Effector memory CD8-positive, alpha-beta T cell (primary cell): Measurements from ENCODE around the gene MED25.

Experiments
- ATAC-seq: fragments of 150-1000 bp; cut with Tn5 transposase; replicated peaks from 2 replicates; pipeline ENCODE4 v1.10.0; 2021; ENCODE audit warnings: mild to moderate bottlenecking, moderate library complexity
- DNase-seq, 3 experiments: peaks; one replicate each; pipeline ENCODE4 v3.0.0; 2021
- H3K27ac Mint-ChIP-seq, 2 donors: one replicate each; pipeline ENCODE4 v1.8.0; 2022; ENCODE audit warnings: mild to moderate bottlenecking in 2 of 2, mixed read lengths in 2 of 2, moderate library complexity in 2 of 2
- H3K27me3 Mint-ChIP-seq, 2 donors: one replicate each; pipeline ENCODE4 v1.8.0; 2022; ENCODE audit warnings: mixed read lengths in 2 of 2
- H3K36me3 Mint-ChIP-seq: one replicate; pipeline ENCODE4 v1.8.0; 2022; ENCODE audit warnings: mild to moderate bottlenecking, moderate library complexity, mixed read lengths; ENCODE audit not compliant: insufficient read depth
- H3K4me1 Mint-ChIP-seq, 2 donors: one replicate each; pipeline ENCODE4 v1.8.0; 2022; ENCODE audit warnings: low read depth in 2 of 2, mixed read lengths in 2 of 2
- H3K4me3 Mint-ChIP-seq, 2 donors: one replicate each; pipeline ENCODE4 v1.8.0; 2022; ENCODE audit warnings: mild to moderate bottlenecking in 2 of 2, mixed read lengths in 2 of 2, moderate library complexity in 2 of 2
- H3K9me3 Mint-ChIP-seq, 2 donors: one replicate each; pipeline ENCODE4 v1.8.0; 2022; ENCODE audit warnings: mixed read lengths in 2 of 2
- total RNA-seq, 9 experiments: gene quantifications; one replicate each; lab custom pipeline; 2026; lab: John Stamatoyannopoulos, UW

MED25 gene
- total RNA-seq: 26.8 to 55.3 (median 37.0) reads per million in 9 experiments

DNA sequence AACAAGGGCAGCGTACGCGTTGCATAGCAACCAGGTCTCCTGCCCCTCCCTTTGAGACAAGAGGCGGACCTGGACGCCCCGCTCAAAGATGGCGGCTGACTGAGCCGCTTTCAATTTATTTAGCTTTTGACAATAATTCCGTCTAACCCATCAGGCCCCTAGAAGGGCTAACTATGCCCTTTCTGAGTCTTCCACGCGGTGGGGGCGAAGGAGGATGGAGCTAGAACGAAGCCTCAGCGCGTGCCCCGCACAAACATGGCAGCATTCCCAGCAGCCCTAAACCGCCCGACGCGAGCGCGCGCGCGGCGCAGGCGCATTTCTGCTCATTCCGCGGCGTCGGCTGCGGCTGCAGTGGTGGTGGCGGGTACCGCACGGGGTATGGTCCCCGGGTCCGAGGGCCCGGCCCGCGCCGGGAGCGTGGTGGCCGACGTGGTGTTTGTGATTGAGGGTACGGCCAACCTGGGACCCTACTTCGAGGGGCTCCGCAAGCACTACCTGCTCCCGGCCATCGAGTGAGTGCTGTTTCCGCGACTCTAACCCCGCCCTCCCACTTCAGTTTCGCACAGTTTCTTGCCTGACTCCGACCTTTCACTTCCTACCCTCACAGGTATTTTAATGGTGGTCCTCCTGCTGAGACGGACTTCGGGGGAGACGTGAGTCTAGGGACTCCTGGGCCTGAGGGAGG lies at the start of gene MED25:
Gene MED25, plus strand, starts transcription at position 326 of the 685 bp plus-strand sequence. Its CDS starts 53 bp downstream, at position 379.
- peaks cover 55% of the 10 kb centered on the region for H3K36me3 Mint-ChIP-seq
- H3K27ac Mint-ChIP-seq: peak within 1 kb of the TSS; percentile 100
- peak within 1 kb of the TSS; percentile 99 for H3K4me3 Mint-ChIP-seq
- DNase-seq (peak; percentile 87 to 93 (median 88)), ATAC-seq (peak; percentile 53)
- no peaks in the 10 kb centered on the region for H3K9me3 Mint-ChIP-seq
- H3K27me3 Mint-ChIP-seq: no peaks in the 10 kb centered on the region
- H3K4me1 Mint-ChIP-seq: peaks cover 23 to 28% of the 10 kb centered on the region in 2 donors

DNA sequence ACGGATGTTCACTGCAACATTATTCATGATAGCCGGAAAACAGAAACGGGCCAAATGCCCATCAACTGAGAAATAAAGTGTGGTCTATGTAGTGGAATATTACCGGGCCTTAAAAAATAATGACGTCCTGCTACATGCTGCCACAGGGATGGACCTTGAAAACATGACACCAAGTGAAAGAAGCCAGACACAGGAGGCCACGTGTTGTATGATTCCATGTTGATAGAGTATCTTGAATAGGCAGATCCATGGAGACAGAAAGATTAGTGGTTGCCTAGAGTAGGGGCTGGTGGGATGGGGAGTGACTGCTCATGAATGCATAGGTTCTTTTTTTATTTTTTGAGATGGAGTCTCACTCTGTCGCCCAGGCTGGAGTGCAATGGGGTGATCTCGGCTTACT lies 47.6 kb upstream of the MED25 start:
- no peaks in the 10 kb centered on the region for H3K9me3 Mint-ChIP-seq
- no peak overlapping the region for H3K27ac Mint-ChIP-seq
- no peak for DNase-seq
- peaks cover 39 to 42% of the 10 kb centered on the region in 2 donors for H3K4me1 Mint-ChIP-seq
- ATAC-seq: no peak
- no peak overlapping the region for H3K4me3 Mint-ChIP-seq
- H3K27me3 Mint-ChIP-seq: no peaks in the 10 kb centered on the region
- H3K36me3 Mint-ChIP-seq: peaks cover 24% of the 10 kb centered on the region

DNA sequence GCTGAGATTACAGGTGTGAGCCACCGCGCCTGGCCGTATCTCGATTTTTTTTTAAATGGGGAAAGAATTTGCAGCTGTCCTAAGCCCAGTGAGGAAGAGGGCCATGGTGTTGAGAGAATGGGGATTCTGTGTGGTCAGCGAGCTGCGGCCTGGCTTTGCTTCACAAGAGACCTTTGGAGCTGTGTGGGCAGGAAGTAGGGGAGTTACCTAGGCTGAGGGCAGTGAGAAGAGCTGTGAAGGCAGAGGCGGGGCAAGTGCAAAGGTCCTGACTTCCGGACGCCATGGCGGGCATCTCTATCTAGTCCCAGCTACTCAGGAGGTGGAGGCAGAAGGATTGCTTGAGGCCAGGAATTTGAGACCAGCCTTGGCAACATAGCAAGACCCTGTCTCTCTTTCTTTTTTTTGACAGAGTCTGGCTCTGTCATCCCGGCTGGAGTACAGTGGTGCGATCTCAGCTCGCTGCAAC lies 46.4 kb upstream of the MED25 start:
- H3K4me3 Mint-ChIP-seq: peak overlapping the region; percentile 13 to 18
- H3K4me1 Mint-ChIP-seq: peaks cover 40 to 42% of the 10 kb centered on the region in 2 donors
- ATAC-seq (no peak), DNase-seq (no peak)
- no peaks in the 10 kb centered on the region for H3K9me3 Mint-ChIP-seq
- H3K27me3 Mint-ChIP-seq: no peaks in the 10 kb centered on the region
- peak overlapping the region in 1 of 2 donors; percentile 51 for H3K27ac Mint-ChIP-seq
- H3K36me3 Mint-ChIP-seq: peaks cover 22% of the 10 kb centered on the region

DNA sequence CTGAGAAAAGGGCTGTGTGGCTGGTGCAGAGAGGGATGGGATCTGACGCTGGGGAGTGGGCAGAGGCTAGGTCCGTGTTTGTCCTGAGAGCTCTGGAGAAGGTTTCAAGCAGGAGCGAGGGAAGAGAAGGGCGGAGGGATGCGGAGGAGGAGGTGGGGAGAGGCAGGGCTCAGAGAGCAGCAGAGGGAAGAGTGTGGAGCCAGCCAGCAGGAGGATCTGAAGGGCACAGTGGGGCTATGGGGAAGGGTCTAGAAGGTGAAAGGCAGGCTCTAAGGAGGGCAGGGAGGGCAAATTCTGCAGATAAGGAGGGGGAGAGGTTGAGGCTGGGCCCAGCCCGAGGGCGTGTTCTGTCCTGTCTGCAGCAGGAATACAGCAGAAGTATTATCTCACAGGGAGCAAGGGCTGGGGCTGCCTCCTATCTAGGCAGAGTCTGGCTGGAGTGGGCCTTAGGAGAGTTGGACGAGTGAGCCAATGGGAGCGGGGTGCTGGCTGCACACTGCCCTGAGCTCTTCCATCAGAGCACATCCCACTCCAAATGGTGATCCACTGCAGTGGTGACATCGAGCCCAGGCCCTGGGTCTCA lies 45.1 kb upstream of the MED25 start:
- Mint-ChIP-seq H3K27me3 (no peaks in the 10 kb centered on the region), H3K27ac (no peak overlapping the region)

DNA sequence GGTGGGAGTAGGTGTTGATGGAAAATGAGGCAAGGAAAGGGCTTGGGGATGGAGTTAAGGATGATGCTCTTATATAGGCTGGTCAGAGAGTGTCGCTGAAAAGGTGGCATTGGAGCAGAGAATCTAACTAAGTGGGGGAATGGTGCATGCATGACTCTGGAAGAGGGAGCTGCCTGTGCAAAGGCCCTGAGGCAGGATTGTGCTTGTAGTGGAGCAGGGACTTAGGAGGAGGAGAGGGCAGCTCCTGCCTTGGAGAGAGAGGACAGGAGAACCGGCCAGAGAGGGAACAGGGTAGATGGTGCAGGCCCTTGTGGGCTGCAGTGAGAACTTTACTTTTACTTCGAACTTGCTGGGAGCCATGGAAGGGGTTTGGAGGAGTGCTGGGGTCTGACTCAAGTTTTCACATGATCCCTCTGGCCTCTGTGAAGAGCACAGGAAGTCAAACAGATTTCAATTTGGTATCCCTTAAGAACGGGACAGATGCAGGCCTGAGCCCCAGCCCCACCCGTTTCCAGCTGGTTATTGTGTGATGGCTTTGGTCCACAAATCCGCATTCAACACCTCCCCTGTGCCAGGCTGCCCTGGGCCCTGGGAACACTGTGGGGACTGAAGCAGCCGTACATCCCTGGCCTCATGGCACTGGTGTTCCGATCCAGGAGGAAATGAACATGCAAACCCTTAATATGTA lies 44.3 kb upstream of the MED25 start:
- no peak for ATAC-seq
- Mint-ChIP-seq H3K36me3 (peaks cover 24% of the 10 kb centered on the region), H3K9me3 (no peaks in the 10 kb centered on the region), H3K4me1 (peaks cover 25 to 27% of the 10 kb centered on the region in 2 donors), H3K27me3 (no peaks in the 10 kb centered on the region), H3K4me3 (no peak overlapping the region), H3K27ac (no peak overlapping the region)
- DNase-seq: no peak

More for the DNA sequence above, 45.1 kb upstream of the MED25 start:
- no peak for ATAC-seq
- no peak for DNase-seq
- Mint-ChIP-seq H3K4me3 (no peak overlapping the region), H3K36me3 (peaks cover 25% of the 10 kb centered on the region), H3K4me1 (peaks cover 32 to 34% of the 10 kb centered on the region in 2 donors), H3K9me3 (no peaks in the 10 kb centered on the region)

DNA sequence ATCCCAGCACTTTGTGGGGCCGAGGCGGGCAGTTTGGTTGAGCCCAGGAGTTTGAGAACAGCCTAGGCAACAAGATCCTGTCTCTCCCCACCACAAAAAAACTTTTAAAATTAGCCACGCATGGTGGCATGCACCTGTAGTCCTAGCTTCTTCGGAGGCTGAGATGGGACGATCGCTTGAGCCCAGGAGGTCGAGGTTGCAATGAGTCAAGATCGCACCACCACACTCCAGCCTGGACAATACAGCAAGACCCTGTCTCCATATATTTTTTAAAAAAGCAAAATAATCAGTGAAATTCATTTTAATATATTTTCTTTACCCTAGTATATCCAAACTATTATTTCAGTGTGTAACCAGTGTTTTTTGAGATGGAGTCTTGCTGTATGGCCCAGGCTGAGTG lies 43.1 kb upstream of the MED25 start:
- Mint-ChIP-seq H3K9me3 (no peaks in the 10 kb centered on the region), H3K36me3 (peaks cover 27% of the 10 kb centered on the region), H3K4me1 (peaks cover 22 to 26% of the 10 kb centered on the region in 2 donors), H3K4me3 (no peak overlapping the region), H3K27me3 (no peaks in the 10 kb centered on the region), H3K27ac (no peak overlapping the region)
- no peak for ATAC-seq
- no peak for DNase-seq

DNA sequence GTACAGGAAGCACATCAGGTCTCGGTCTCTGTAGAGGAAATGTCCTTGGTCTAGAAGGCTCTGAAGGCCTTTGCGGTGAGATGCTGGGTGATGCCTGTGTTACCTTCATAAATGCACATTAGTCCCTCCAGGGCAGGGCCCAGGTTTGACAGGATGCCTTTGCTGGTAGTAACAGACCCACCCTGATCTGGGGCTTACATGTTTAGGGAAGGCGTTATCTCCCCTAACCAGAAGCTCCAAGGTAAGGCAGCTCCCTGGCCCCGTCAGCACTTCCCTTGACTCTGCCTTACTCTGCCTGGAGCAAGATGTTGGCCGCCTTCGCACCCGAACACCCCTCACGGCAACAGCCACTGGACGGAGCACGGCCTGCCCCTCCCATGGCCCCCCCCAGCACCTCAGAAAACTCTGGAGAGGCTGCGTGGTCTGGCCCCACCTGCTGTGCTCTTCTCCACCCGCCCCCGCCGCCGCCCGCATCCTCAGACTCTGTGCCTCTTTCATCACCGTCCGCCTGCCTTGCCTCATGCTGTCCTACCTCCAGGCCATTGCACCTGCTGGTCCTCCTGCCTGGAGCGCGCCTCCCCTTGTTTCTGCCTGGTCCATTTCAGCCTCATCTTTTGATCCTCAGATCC lies 42.2 kb upstream of the MED25 start:
- Mint-ChIP-seq H3K4me3 (no peak overlapping the region), H3K27ac (peak overlapping the region; percentile 17 to 54), H3K36me3 (peaks cover 29% of the 10 kb centered on the region), H3K4me1 (peaks cover 26 to 34% of the 10 kb centered on the region in 2 donors), H3K27me3 (no peaks in the 10 kb centered on the region), H3K9me3 (no peaks in the 10 kb centered on the region)
- no peak for DNase-seq
- ATAC-seq: no peak

DNA sequence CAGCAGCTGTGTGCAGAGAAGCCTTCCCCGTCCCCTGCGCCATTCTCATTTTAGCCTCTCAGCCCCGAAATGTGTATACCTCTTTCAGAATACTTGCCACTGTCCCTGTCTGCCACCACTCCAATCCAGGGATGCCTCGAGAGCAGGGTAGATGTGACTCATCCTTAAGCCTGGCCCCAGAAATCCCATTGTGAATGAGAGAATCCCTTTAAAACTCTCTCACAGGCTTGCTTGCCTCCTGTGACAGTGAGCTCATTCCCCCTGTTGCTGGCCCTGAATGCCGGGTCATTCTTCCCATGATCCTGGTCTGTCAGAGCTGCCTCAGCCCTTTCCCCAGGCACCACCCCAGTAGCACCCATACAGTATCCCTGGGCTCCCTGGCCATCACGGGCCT lies 41.7 kb upstream of the MED25 start:
- Mint-ChIP-seq H3K4me3 (no peak overlapping the region), H3K27me3 (no peaks in the 10 kb centered on the region), H3K9me3 (no peaks in the 10 kb centered on the region), H3K36me3 (peaks cover 29% of the 10 kb centered on the region), H3K27ac (peak overlapping the region in 1 of 2 donors; percentile 17), H3K4me1 (peaks cover 29 to 37% of the 10 kb centered on the region in 2 donors)
- DNase-seq (no peak), ATAC-seq (no peak)

DNA sequence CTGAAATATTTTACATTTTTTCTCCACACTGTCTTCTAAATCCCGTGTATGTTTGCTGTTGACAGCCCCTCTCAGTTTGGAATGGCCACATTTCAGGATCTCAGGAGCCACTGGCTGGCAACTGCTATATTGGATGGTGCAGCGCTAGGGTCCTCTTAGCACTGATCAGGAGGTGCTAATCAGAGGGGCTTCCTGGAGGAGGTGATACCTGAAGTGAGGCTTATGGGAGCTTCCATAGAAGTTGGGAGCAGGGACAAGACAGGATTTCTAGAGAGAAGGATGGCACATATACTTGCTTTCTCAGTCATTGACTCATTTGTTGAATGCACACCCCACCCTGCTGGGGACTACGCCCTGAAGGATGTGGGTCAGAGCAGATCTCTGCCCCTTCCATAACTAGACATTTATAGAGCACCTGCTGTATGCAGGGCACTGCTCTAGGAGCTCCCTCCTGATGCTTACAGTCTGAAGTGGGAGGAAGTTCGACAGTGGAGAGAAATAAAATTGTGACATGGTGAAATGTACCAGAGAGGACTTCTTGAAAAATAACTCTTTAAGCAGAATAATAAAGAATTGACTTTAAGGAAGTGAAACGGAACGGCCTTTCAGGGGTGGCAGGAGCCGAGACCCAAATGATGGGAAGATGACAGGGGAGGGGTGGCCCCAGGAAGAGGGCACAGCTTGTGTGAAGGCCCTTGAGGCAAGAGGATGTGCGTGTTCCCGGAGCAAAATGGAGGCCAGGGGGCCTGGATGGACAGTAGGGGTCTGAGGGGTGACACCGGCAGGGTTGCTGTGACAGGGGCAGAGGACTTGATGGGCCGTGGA lies 38.1 kb upstream of the MED25 start:
- ATAC-seq (no peak), DNase-seq (no peak)
- H3K4me3 Mint-ChIP-seq: peak overlapping the region; percentile 16 to 51
- peaks cover 33% of the 10 kb centered on the region for H3K36me3 Mint-ChIP-seq
- peaks cover 16 to 21% of the 10 kb centered on the region in 2 donors for H3K4me1 Mint-ChIP-seq
- H3K27me3 Mint-ChIP-seq: no peaks in the 10 kb centered on the region
- H3K9me3 Mint-ChIP-seq: no peaks in the 10 kb centered on the region
- peak overlapping the region; percentile 78 to 91 for H3K27ac Mint-ChIP-seq

DNA sequence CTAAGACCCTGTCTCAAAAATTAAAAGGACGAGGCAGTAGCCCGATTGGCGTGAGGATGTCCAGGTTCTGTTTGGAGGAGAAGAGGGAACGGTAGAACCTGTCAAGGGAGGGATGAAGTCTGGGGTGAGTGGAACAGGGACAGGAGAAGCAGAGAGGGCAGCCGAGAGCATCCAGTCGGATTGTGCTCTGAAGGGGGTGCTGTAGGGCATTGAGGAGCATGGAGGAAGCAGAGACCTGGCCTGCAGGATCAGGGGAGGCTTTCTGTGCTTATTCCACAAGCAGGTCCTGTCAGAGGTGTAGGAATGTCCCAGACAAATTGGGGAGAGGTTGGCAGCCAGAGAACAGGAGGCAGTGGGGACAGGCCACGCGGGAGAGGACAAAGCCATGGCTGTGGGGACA lies 37.2 kb upstream of the MED25 start:
- DNase-seq (no peak), ATAC-seq (no peak)
- H3K36me3 Mint-ChIP-seq: peaks cover 36% of the 10 kb centered on the region
- no peaks in the 10 kb centered on the region for H3K27me3 Mint-ChIP-seq
- H3K9me3 Mint-ChIP-seq: no peaks in the 10 kb centered on the region
- H3K4me3 Mint-ChIP-seq: no peak overlapping the region
- H3K4me1 Mint-ChIP-seq: peaks cover 16 to 25% of the 10 kb centered on the region in 2 donors
- H3K27ac Mint-ChIP-seq: peak overlapping the region; percentile 78 to 91

DNA sequence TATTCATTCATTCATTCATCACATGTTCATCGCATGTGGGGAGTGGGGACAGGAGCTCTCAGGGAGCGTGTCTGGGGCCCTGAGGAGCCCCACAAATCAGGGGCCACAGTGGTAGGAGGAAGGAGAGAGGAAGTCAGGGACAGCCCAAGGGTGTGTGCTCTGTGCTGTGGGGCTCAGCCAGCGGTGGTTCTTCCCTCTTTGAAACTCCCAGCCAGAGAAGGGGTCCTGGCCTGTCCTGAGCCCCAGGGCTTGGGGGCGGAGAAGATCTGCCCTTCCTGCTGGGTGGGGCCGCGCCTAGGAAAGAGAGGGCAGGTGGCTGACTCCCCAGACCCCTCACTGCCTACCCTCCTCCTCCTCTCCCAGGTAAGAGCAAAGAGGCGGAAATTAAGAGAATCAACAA lies 36.7 kb upstream of the MED25 start:
- no peaks in the 10 kb centered on the region for H3K27me3 Mint-ChIP-seq
- peaks cover 14 to 22% of the 10 kb centered on the region in 2 donors for H3K4me1 Mint-ChIP-seq
- H3K36me3 Mint-ChIP-seq: peaks cover 42% of the 10 kb centered on the region
- DNase-seq (no peak), ATAC-seq (no peak)
- no peaks in the 10 kb centered on the region for H3K9me3 Mint-ChIP-seq
- peak overlapping the region in 1 of 2 donors; percentile 44 for H3K27ac Mint-ChIP-seq
- H3K4me3 Mint-ChIP-seq: no peak overlapping the region

DNA sequence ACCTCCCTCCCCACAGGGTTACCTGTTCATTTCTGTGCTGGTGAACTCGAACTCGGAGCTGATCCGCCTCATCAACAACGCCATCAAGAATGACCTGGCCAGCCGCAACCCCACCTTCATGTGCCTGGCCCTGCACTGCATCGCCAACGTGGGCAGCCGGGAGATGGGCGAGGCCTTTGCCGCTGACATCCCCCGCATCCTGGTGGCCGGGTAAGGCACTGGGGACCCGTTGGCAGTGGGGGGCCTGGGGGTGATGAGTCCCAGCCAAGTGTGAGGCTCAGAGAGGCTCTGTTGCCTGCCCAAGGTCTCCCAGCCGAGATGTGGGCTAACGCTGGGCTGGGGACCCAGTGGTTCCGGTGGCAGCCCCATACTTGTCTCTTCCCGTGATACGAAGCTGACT lies 35.6 kb upstream of the MED25 start:
- no peak for DNase-seq
- Mint-ChIP-seq H3K27ac (peak overlapping the region in 1 of 2 donors; percentile 44), H3K36me3 (peaks cover 37% of the 10 kb centered on the region), H3K4me3 (no peak overlapping the region), H3K9me3 (no peaks in the 10 kb centered on the region), H3K27me3 (no peaks in the 10 kb centered on the region), H3K4me1 (peaks cover 16 to 20% of the 10 kb centered on the region in 2 donors)
- no peak for ATAC-seq
